Renal cortex interstitium (tissue), 11 donors: ENCODE measurements around the gene TLR1. TPM values are rescaled to one million over a fixed set of nuclear protein-coding genes. Genes with fewer than 3 reads are reported as not detected.
"Not testable (repeated sequence)": the region's sequence is repeated elsewhere in the genome, so short reads cannot be mapped to it uniquely, and the experiment has no call there.

Experiments
- DNase-seq, 11 donors: peaks; one replicate each; pipeline ENCODE4 v3.0.0-alpha.2; 2013; ENCODE audit warnings: low read depth in 9 of 11, low spot score in 4 of 11; ENCODE audit errors: extremely low read depth in 1 of 11
- polyA plus RNA-seq, 3 donors: library from polyadenylated mRNA; unstranded; fragments of 120-200 nt; gene quantifications; one replicate each; pipeline ENCODE4 v1.2.1, GENCODE V29; 2013; ENCODE audit not compliant: insufficient read length in 3 of 3

Gene TLR1
- polyA plus RNA-seq, 3 donors: 3.6 to 5.3 (median 4.8) TPM

DNA sequence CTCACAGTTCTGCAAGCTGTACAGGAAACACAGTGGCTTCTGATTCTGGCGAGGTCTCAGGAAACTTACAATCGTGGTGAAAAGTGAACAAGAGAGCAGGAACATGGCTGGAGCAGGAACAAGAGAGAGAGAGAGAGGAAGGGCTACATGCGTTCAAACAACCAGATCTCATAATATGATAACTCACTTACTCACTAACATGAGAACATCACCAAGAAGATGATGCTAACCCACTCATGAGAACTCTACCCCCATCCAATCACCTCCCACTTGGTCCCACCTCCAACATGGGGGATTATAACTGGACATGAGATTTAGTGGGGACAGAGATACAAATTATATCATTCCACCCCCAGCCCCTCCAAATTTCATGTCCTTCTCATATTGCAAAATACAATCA lies 9.8 kb upstream of the TLR1 start:
- DNase-seq: no peak

- DNase-seq: no peak
Measured at GRCh38 chr4:38811297-38811696, 6.7 kb upstream of the TLR1 start.

DNA sequence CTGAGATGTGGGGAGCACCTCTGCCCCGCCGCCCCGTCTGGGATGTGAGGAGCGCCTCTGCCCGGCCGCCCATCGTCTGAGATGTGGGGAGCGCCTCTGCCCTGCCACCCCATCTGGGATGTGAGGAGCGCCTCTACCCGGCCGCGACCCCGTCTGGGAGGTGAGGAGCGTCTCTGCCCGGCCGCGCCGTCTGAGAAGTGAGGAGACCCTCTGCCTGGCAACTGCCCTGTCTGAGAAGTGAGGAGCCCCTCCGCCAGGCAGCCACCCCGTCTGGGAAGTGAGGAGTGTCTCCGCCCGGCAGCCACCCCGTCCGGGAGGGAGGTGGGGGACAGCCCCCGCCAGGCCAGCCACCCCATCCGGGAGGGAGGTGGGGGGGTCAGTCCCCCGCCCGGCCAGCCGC lies 2.9 kb upstream of the TLR1 start:
- DNase-seq: not testable (repeated sequence)

- not testable (repeated sequence) for DNase-seq
Measured at GRCh38 chr4:38806251-38806650, 1.7 kb upstream of the TLR1 start.

DNA sequence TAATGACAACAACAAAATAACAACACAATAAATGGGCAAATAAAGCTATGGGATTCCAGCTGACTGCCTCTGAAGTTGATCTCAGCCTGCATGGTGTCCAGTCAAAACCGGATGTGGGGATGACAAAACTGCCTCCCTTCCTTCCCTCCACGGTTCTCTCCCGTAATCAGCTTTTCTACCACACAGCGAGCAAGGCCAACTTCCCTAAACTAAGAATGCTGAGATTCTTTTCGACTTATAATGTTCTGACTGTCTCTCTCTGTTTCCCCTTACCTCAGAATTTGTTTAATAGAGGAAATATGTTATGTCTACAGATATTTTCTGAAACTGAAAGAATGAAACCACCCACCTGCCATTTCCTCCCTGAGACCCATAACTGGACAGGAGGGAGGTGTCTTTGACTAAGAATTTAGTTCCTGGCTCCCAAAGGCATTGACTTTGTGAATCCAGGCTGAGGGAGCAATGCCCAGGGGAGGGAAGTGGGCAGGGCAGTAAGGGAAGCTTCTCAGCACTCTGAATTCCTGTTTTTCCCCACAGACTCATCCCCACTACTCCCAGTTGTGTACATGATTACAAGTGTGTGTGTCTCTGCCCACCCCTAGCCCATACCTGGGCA lies 1.0 kb upstream of the TLR1 start:
- DNase-seq: no peak

DNA sequence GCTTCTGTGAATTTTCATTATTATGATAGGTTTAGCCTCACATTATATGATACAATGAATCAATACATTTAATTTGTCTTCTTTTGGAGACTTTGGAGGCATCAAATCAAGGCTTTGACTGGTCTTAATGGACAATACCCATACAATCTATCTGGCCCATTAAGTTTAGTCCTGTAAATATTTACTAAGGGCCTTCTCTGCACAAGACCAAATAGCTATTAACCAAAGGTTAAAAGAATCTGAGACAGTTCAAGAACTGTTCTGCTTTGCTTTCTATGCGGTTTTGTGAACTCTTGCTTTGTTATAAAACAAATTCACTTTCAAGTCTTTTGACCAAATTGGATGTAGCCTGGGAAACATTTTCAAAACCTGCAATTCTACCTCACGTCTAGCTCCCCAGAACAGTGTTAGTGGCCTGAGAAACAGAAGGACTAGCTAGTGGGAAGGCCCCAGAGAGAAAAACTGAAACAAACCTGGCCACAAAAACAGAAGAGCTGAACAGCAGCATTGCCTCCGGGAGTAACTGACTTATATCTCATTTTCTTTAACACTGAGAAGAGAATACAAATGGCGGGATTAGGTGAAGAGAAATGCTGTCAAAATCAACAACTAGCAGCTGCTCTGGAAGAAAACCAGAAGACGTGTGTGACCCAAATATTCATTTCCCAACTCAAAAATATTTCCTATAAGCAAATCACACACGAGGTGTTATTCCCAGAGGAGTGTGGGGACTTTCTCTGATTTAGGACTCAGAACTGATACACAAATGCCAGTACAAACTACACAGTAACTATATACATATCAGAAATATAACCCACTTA lies 548 bp downstream of the TLR1 start:
- DNase-seq: no peak

DNA sequence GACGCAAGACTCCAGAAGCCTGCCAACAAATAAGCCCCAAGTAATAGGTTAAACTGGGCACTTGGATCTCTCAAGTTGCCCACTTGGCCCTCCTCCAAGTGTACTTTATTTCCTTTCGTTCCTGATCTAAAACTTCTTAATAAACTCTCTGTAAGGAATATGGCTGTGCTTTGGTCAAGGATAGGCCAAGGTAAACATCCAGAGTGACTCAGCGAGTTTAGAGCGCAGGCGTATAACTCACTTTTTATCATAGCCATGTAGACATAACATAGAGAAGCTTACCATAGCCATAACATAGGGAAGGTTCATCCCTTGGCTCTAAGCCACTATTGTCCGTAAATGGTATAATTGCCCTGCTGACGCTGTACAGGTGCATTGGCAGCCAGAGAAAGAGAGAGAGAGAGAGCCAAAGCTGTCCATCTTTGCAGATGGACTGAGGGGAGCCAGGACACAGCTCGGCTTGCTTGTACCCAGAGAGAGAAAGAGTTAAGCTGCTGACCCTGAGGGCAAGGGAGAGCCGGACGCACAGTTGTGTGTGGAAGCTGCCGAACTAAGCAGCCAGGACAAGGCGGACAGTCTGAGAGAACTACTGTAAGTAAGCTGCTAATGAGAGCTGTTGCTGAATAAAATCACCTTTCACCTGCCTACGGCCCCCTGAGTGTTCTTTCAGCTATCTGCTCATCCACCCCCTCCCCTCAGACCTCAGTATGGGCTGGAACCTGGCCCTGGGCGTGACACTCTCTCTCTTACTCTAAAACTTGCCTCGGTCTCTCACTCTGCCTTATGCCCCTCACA lies 1.8 kb downstream of the TLR1 start:
- no peak for DNase-seq

GRCh38 chr4:38800961-38801450 lies 3.6 kb downstream of the TLR1 start:
- DNase-seq: no peak

DNA sequence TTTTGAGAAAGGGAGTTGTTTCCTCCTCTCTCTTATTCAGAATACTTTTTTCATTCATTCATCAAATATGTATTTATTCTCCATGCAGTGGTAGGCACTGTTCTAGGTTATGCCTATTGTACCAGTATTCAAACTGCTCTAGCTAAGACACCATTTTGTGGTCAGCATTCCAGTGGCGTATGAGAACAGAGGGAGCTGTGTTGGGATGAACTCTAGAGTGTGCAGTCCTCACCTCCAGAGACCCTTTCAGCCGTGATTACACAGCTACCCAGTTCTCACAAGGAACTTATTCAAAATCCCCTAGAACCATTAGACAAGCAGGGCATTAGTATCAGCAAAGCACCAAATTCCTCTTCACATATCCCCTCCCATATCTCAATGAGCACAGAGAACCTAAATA lies 4.2 kb downstream of the TLR1 start:
- no peak for DNase-seq

GRCh38 chr4:38795087-38795486 lies 9.5 kb downstream of the TLR1 start:
- DNase-seq: no peak

DNA sequence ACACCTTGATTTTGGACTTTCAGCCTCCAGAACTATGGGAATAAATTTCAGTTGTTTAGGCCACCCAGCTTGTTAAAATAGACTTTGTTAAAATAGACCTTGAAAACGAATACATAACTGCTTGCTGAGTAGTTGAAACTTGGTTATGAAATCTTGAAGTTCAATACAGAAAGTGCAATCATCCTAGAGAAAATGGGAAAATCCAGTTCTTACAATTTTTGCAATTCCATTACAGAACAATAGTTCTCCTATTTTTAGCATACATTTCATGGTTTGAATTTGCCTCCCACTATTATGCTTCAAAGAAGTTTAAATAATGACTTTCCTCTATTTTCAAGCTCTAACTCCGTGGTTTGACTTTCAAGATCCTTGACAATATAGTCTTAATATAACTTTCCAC lies 10.5 kb downstream of the TLR1 start:
- no peak for DNase-seq

DNA sequence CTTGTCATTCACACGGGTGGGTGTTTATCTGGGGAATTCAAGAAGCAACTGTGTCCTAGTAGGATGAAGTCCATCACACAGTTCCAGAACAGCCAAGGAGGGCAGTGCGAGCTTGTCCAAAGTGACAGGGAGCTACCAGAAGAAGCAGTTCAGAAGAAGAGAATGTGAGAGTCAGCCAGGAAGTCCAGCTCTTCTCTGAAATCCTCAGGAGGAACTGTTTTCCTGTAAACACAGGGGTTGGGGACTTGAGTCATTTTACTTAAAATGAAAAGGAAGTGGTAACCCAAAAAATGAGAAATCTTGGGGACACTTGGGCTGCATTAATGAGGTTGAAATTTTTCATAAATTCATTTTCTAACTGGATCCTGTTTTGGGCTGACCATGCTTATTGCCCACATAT lies 13.6 kb downstream of the TLR1 start:
- no peak for DNase-seq

GRCh38 chr4:38788317-38788716 lies 16.3 kb downstream of the TLR1 start:
- no peak for DNase-seq

DNA sequence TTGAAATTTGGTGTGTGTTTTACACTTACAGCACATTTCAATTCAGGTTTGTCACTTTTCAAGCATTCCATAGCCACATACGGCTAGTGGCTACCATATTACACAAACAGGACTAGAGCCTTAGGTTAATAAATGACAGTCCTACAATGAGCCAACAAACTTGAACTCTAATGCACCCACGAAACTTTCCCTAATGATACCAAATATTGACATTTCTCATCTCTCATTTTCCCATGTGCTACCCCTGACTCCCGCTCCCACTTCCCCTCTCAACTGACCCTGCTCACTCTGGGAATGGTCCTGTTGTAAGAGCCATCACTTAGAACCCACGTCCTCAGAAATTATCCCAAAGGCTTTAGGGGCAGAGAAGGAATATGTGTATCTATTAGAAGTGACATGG lies 16.9 kb downstream of the TLR1 start:
- no peak for DNase-seq

DNA sequence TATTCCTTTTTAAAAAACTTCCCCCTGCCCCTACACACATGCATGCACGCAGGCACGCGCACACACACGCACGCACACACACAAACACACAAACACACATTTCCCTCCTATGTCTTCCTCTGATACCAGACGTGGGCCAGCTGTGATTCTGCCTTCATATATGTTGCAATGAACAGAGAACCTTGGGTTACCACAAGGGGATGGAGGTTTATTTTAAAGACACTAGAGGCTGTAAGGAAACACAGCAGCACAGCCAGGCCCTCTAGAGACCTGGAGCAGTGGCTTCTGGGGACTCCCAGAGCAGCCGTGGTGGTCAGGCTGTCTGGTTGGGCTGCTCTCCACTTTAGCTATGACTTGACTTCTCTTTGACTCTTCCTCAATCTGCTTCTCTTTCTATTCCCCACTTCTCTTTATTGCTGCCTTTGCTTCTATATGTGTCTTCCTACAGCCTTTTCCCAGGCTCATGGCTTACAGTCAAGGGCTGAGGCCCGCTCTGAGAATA lies 18.6 kb downstream of the TLR1 start:
- DNase-seq: no peak

GRCh38 chr4:38785041-38785790 lies 19.4 kb downstream of the TLR1 start:
- no peak for DNase-seq

GRCh38 chr4:38784141-38784540 lies 20.4 kb downstream of the TLR1 start:
- DNase-seq: no peak

DNA sequence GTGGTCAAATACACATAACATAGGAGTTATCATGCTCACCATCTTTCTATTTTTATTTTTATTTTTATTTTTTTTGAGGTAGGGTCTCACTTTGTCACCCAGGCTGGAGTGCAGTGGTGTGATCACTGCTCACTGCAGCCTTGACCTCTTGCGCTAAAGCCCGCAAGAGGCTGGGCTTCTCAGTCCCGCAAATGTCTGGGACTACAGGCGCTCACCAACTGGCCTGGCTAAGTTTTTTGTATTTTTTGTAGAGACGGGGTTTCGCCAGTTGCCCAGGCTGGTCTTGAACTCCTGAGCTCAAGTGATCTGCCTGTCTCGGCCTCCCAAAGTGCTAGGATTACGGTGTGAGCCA lies 21.5 kb downstream of the TLR1 start:
- DNase-seq: no peak

GRCh38 chr4:38782452-38783108 lies 22.0 kb downstream of the TLR1 start, which contains the start of gene TLR10:
TSS of gene TLR10 (minus strand) at chr4:38782990. CDS start at chr4:38775590, 7,400 bp downstream.
- DNase-seq: peak in 3 of 11 donors; percentile 33 to 56 (median 50)
